Femur (tissue), 1 donor: ENCODE results near the gene EML3.
"Not testable (repeated sequence)": the region's sequence is repeated elsewhere in the genome, so short reads cannot be mapped to it uniquely, and the experiment has no call there.

Source experiments
- DNase-seq: peaks from one replicate; pipeline ENCODE4 v3.0.0-alpha.2; 2017

EML3 gene

GRCh38 chr11:62571493-62571892 is 41.1 kb downstream of the EML3 start:
- not testable (repeated sequence) for DNase-seq

GRCh38 chr11:62570903-62571302 is 41.7 kb downstream of the EML3 start:
- DNase-seq = not testable (repeated sequence)

GRCh38 chr11:62569611-62570010 is 43.0 kb downstream of the EML3 start:
- DNase-seq = no peak

GRCh38 chr11:62567018-62567633 is 45.4 kb downstream of the EML3 start:
- no peak for DNase-seq

- DNase-seq = no peak
Measured at GRCh38 chr11:62566247-62566646, 46.3 kb downstream of the EML3 start.

- no peak for DNase-seq
Measured at GRCh38 chr11:62565100-62565802, 47.3 kb downstream of the EML3 start.

GRCh38 chr11:62561677-62562230 is 50.8 kb downstream of the EML3 start:
- DNase-seq = not testable (repeated sequence)

GRCh38 chr11:62560566-62561103 is 51.9 kb downstream of the EML3 start:
- peak; percentile 88 for DNase-seq

GRCh38 chr11:62559626-62560025 is 52.9 kb downstream of the EML3 start:
- DNase-seq = not testable (repeated sequence)

- no peak for DNase-seq
Measured at GRCh38 chr11:62559204-62559603, 53.4 kb downstream of the EML3 start.

- DNase-seq = no peak
Measured at GRCh38 chr11:62558669-62559068, 53.9 kb downstream of the EML3 start.

- DNase-seq = no peak
Measured at GRCh38 chr11:62556875-62557631, 55.5 kb downstream of the EML3 start.

- peak; percentile 91 for DNase-seq
Measured at GRCh38 chr11:62556108-62556874, 56.3 kb downstream of the EML3 start.

- DNase-seq = peak; percentile 70
Measured at GRCh38 chr11:62555464-62556107, 57.0 kb downstream of the EML3 start.

GRCh38 chr11:62554387-62555167 is 58.0 kb downstream of the EML3 start:
- peak; percentile 81 for DNase-seq

- DNase-seq = no peak
Measured at GRCh38 chr11:62553839-62554361, 58.7 kb downstream of the EML3 start.

GRCh38 chr11:62553080-62553838 is 59.3 kb downstream of the EML3 start:
- DNase-seq = peak; percentile 91

- peak; percentile 64 for DNase-seq
Measured at GRCh38 chr11:62552485-62553079, 60.0 kb downstream of the EML3 start.
